OCI-LY3 (cell line): ENCODE measurements around the gene OGG1.

ENCODE experiments used
- CTCF ChIP-seq: fragments of 200-600, 300-600 bp; sonication (generic); IDR thresholded peaks from 2 replicates; pipeline ENCODE4 v1.5.1; 2014; ENCODE audit warnings: antibody characterized with exemption, low read length, low read depth
- EZH2phosphoT487 ChIP-seq: fragments of 200-600 bp; shearing (Covaris generic); IDR thresholded peaks from 2 replicates; pipeline ENCODE4 v1.6.1; 2018; ENCODE audit warnings: antibody characterized with exemption, mixed run types, low read depth

DNA sequence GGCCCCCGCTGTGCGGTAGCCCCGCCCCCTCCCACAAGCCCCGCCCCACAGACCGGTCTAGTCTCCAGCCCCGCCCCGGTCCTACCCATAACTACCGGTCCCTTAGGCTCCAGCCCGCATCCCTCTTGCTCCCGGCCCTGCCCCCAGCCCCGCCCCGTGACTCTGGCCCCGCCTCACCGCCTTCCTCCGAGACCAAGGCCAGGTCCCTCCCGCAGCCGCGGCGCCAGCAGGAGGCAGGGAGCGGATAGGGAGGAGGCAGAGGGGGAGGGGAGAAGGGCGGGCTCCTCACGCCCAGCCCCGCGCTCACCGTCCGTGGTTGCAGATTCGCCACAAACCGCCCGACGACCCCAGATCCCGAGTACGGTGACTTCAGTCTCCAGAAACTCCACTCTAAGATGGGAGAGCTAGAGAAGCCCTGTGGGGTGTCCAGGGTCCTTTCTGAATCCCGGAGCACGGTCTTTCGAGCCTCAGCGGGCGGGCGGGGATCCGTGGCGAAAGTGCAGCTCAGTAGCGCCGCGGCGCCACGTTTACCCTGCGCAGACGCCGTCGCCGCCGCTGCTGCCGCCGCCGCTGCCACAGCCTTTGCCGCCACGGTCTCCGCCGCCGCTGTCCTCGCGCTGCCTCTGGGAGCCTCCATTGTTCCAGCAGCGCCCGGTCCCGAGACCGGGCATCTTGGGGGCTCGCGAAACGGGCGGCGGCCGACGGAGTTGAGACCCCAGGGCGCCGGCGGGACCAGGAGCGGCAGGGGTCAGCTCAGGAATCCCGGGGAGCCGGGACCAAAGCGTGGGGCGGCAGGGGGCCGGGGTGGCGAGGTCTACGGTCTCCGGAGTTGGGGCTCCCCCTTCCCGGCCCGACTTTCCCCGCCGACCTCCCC, 18.3 kb upstream of the OGG1 start, which contains the start of gene BRPF1:
- TF ChIP-seq CTCF (no peak), EZH2phosphoT487 (no peak)
